Measurements from ENCODE around the gene PCNP.
"Not testable (repeated sequence)": the region's sequence is repeated elsewhere in the genome, so short reads cannot be mapped to it uniquely, and the experiment has no call there.

Gene PCNP

GRCh38 chr3:101634591-101635196, 60.7 kb downstream of the PCNP start:
- DNase-seq = no peak

GRCh38 chr3:101635345-101635744, 61.4 kb downstream of the PCNP start:
- no peak for DNase-seq

GRCh38 chr3:101635954-101636798, 62.2 kb downstream of the PCNP start:
- DNase-seq = peak in 1 of 2 donors; percentile 20

GRCh38 chr3:101637451-101637850, 63.5 kb downstream of the PCNP start:
- no peak for DNase-seq

- no peak for DNase-seq
Measured at GRCh38 chr3:101638261-101638745, 64.3 kb downstream of the PCNP start.

GRCh38 chr3:101639280-101639963, 65.4 kb downstream of the PCNP start:
- DNase-seq = no peak

GRCh38 chr3:101640256-101640655, 66.3 kb downstream of the PCNP start:
- DNase-seq = no peak

GRCh38 chr3:101641397-101642115, 67.6 kb downstream of the PCNP start:
- not testable (repeated sequence) for DNase-seq

GRCh38 chr3:101642441-101642840, 68.5 kb downstream of the PCNP start:
- no peak for DNase-seq

GRCh38 chr3:101643009-101643844, 69.2 kb downstream of the PCNP start:
- DNase-seq = no peak
